Kidney tubule cell (primary cell): Measurements from ENCODE around the gene PTGES3.
A peak's percentile ranks its signal among the peaks of the same experiment; 100 is the strongest.
"Not testable (repeated sequence)": the region's sequence is repeated elsewhere in the genome, so short reads cannot be mapped to it uniquely, and the experiment has no call there.

ENCODE experiments used
- DNase-seq: peaks from one replicate; pipeline ENCODE4 v3.0.0-alpha.2; 2018; ENCODE audit warnings: low spot score

PTGES3 gene

GRCh38 chr12:56657416-56658379, 30.4 kb downstream of the PTGES3 start:
- no peak for DNase-seq

- DNase-seq, result not testable (repeated sequence)
These were observed 34.3 kb downstream of the PTGES3 start for GRCh38 chr12:56653781-56654180.

GRCh38 chr12:56648023-56648422, 40.1 kb downstream of the PTGES3 start:
- DNase-seq, result not testable (repeated sequence)

DNA sequence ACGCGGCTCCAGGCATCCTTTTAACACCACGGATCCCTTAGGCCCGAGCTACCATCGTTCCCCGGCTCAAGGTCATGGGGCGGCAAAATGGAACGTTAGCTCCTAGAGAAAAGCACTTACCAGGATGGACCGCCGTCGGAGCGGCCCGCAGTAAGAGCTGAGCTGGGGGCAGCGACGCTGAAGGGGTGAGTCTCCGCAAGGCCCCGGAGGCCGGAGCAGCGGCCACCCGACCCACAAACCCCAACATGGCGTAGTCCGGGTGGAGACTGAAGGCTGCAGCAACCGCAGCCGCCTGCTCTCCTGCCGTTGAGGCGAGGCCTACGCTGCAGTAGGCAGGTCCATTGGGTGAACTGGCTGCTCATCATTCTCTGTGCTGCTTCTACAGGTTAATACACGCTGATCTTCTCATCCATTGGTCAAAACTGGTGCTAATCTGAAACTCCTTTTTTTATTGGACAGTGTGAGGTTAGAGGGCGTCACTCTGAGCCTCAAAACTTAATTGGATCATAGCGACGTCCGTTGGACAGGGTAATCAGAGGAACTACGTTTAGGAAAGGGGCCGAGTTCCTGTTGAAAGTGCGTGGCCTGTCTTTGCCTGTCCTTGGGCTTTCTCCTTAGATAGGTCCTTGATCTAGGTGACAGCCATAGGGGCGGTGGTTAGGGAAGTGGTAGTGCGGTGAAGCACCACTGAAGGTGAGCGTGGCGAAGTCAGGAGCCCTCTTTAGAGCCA, 42.2 kb downstream of the PTGES3 start, which contains the start of gene ATP5F1B:
ATP5F1B (minus strand) TSS at position 268 of the 730 bp plus-strand sequence; CDS start at position 247, 21 bp downstream.
- DNase-seq, result peak; percentile 100

- DNase-seq, result no peak
These were observed 42.8 kb downstream of the PTGES3 start for GRCh38 chr12:56645201-56645716.

GRCh38 chr12:56644654-56645053, 43.4 kb downstream of the PTGES3 start:
- DNase-seq, result no peak

DNA sequence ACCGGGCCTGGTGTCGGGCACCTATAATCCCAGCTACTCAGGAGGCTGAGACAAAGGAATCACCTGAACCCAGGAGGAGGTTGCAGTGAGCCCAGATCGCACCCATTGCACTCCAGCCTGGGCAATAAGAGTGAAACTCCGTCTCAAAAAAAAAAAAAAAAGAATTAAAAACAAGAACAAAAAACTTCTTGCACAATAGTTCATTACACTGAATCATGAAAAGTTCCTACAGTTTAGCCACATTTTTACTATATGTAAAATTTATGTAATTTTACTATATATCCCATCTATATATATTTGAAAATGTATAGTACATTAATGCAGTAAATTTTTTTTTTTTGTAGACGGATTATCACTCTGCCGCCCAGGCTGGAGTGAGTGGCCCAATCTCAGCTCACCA, 46.9 kb downstream of the PTGES3 start:
- no peak for DNase-seq

GRCh38 chr12:56637621-56638020, 50.5 kb downstream of the PTGES3 start:
- no peak for DNase-seq

- peak; percentile 99 for DNase-seq
These were observed 51.2 kb downstream of the PTGES3 start for GRCh38 chr12:56636675-56637540.

GRCh38 chr12:56635806-56636674, 52.0 kb downstream of the PTGES3 start:
- peak; percentile 87 for DNase-seq

GRCh38 chr12:56634837-56635791, 53.0 kb downstream of the PTGES3 start:
- DNase-seq, result peak; percentile 96

DNA sequence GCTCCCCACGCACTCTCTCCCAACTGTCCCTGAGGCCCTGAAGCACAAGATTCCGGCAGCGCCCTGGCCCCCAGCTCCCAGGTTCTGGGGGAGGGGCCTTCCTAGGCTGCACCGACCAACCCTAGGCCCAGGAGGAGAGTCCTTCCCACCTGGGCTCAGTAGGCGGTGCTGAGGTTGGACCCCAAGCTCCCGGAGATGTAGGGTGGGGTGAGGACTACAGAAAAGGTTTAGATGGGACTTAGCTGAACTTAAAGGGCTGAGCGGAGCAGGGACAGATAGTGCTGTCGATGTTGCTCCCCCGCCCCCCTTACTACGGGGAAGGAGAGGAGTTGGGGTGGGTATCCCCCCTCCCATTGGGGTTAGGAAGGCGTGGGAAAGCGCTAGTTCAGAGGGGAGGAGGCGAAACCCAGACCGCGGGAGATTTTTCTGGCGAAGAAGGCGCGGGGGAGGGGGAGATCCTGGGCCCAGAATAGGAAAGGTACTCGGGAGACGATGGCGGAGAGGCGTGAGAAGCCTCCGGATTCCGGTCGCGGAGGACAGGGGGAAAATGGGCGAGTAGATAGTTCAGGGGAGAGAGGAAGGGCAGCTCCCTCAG, 53.7 kb downstream of the PTGES3 start:
- peak; percentile 85 for DNase-seq

GRCh38 chr12:56633468-56634241, 54.4 kb downstream of the PTGES3 start:
- no peak for DNase-seq

- no peak for DNase-seq
These were observed 55.2 kb downstream of the PTGES3 start for GRCh38 chr12:56632701-56633467.

DNA sequence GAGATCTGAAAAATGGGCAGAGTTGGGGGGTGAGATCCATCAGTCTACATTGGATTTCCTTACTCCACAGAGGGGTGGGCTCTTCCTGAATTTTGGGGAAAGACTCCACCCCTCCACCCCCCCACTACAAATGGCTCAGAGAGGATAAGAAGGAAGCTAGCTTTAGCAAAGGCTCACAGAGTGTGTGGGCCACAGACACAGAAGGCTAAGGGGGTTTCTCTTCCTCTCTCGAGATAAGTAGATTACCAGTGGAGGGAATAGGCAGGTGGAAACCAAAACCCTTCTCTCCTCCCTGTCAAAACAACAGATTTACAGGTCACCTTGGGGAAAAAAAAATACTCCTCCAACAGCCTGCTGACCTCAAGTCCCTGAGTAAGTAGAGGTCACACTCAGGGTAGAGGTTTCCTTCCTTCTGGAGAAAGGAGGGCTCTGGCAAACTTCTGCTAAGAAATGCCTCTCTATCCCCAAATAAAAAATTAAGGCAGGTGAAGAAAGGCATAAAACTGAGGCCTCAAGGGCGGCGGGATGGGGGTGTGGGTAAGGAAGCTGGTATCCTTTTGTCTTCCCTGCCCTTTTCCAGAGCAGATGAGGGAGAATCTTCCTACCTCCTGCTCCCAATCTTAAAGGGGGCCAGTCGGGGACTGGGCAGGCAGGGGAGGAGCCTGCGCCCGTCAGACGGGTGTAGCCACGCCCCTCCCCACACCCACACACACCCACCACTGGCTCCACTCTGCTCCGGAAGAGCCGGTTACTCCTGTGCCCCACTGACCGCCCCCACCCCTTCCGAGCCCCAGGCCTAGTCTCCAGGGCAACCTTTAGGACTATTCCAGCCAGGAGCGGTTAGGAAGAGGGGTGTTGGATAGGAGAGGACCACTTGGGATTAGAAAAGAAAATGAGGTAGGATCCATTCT, 56.0 kb downstream of the PTGES3 start:
- peak; percentile 29 for DNase-seq

- DNase-seq, result peak; percentile 82
These were observed 57.9 kb downstream of the PTGES3 start, which contains the start of gene BAZ2A for GRCh38 chr12:56630180-56630632. Gene BAZ2A, minus strand, starts transcription at chr12:56630326. Its CDS starts 12,796 bp downstream, at chr12:56617530.
